Colonic mucosa (tissue), 4 donors: ENCODE measurements around the gene ELF2. TPM values are rescaled to one million over a fixed set of nuclear protein-coding genes. Genes with fewer than 3 reads are reported as not detected.
"Not testable (repeated sequence)": the region's sequence is repeated elsewhere in the genome, so short reads cannot be mapped to it uniquely, and the experiment has no call there.

Source experiments
- DNase-seq: peaks from one replicate; pipeline ENCODE4 v3.0.0-alpha.2; 2020
- H3K27ac ChIP-seq: fragments of 200-600 bp; one replicate; pipeline ENCODE4 v1.8.0; 2021
- H3K27me3 ChIP-seq: fragments of 200-600 bp; one replicate; pipeline ENCODE4 v1.8.0; 2021
- H3K36me3 ChIP-seq: fragments of 200-600 bp; one replicate; pipeline ENCODE4 v1.8.0; 2021
- H3K4me1 ChIP-seq: fragments of 200-600 bp; one replicate; pipeline ENCODE4 v1.8.0; 2021; ENCODE audit warnings: mild to moderate bottlenecking
- H3K4me3 ChIP-seq: fragments of 200-600 bp; one replicate; pipeline ENCODE4 v1.8.0; 2021
- H3K9ac ChIP-seq, 2 donors: one replicate each; pipeline ENCODE4 v1.7.0; 2013; ENCODE audit warnings: control low read depth in 2 of 2, low read depth in 2 of 2, low read length in 2 of 2
- H3K9me3 ChIP-seq: fragments of 200-600 bp; one replicate; pipeline ENCODE4 v1.8.0; 2021
- CTCF ChIP-seq: fragments of 200-600 bp; IDR thresholded peaks from one replicate; pipeline ENCODE4 v1.8.0; 2022; ENCODE audit warnings: antibody characterized with exemption, mild to moderate bottlenecking
- intact Hi-C: fragments of 100-400 bp; cut with DNase I; formaldehyde crosslinking; loops from one replicate; pipeline ENCODE4 v1.14.1; 2022
- total RNA-seq, 2 donors: library from RNA; stranded (reverse); fragmentation: NEBNext Ultra II Directional in 1 of 2; extraction: Animal tissue kit (Norgen Biotek cat#: 25700) in 1 of 2; gene quantifications; one replicate each; pipeline ENCODE4 v1.2.1, GENCODE V29; 2021
- donor health status: healthy.
- donor health status: DM: no; HTN: no; CAD: no.
- donor health status: DM: no; HTN: no; CAD: no.

ELF2 gene
- total RNA-seq, 2 donors from 2014 or later = 30.0 to 40.0 TPM

GRCh38 chr4:139207873-139208403, 30.9 kb upstream of the ELF2 start:
- Histone ChIP-seq H3K9ac (no peak overlapping the region), H3K27ac (no peak overlapping the region), H3K9me3 (no peaks in the 10 kb centered on the region), H3K27me3 (no peaks in the 10 kb centered on the region), H3K36me3 (no peaks in the 10 kb centered on the region), H3K4me1 (no peaks in the 10 kb centered on the region), H3K4me3 (no peak overlapping the region)
- DNase-seq = no peak
- TF ChIP-seq CTCF = no peak
- intact Hi-C loops = no loop called here

- DNase-seq = no peak
- intact Hi-C loops = no loop called here
- H3K9ac ChIP-seq = no peak overlapping the region
- H3K27me3 ChIP-seq = no peaks in the 10 kb centered on the region
- TF ChIP-seq CTCF = no peak
- no peak overlapping the region for H3K27ac ChIP-seq
- no peaks in the 10 kb centered on the region for H3K9me3 ChIP-seq
- no peaks in the 10 kb centered on the region for H3K36me3 ChIP-seq
- no peaks in the 10 kb centered on the region for H3K4me1 ChIP-seq
- no peak overlapping the region for H3K4me3 ChIP-seq
Measured at GRCh38 chr4:139207247-139207646, 30.2 kb upstream of the ELF2 start.

- no peak overlapping the region for H3K9ac ChIP-seq
- H3K36me3 ChIP-seq = no peaks in the 10 kb centered on the region
- DNase-seq = no peak
- H3K4me3 ChIP-seq = no peak overlapping the region
- H3K4me1 ChIP-seq = no peaks in the 10 kb centered on the region
- intact Hi-C loops = no loop called here
- no peaks in the 10 kb centered on the region for H3K9me3 ChIP-seq
- H3K27me3 ChIP-seq = no peaks in the 10 kb centered on the region
- no peak overlapping the region for H3K27ac ChIP-seq
- TF ChIP-seq CTCF = no peak
Measured at GRCh38 chr4:139202991-139203390, 26.0 kb upstream of the ELF2 start.

GRCh38 chr4:139200506-139200905, 23.5 kb upstream of the ELF2 start:
- no peak overlapping the region for H3K27ac ChIP-seq
- H3K4me1 ChIP-seq = no peaks in the 10 kb centered on the region
- DNase-seq = no peak
- no peaks in the 10 kb centered on the region for H3K27me3 ChIP-seq
- intact Hi-C loops = no loop called here
- H3K9me3 ChIP-seq = no peaks in the 10 kb centered on the region
- no peak for TF ChIP-seq CTCF
- no peaks in the 10 kb centered on the region for H3K36me3 ChIP-seq
- no peak overlapping the region for H3K9ac ChIP-seq
- no peak overlapping the region for H3K4me3 ChIP-seq

- DNase-seq = no peak
- Histone ChIP-seq H3K36me3 (no peaks in the 10 kb centered on the region), H3K27me3 (no peaks in the 10 kb centered on the region), H3K9ac (no peak overlapping the region), H3K4me3 (no peak overlapping the region), H3K9me3 (no peaks in the 10 kb centered on the region), H3K27ac (no peak overlapping the region), H3K4me1 (no peaks in the 10 kb centered on the region)
- no peak for TF ChIP-seq CTCF
- intact Hi-C loops = no loop called here
Measured at GRCh38 chr4:139200102-139200501, 23.1 kb upstream of the ELF2 start.

GRCh38 chr4:139197214-139197613, 20.2 kb upstream of the ELF2 start:
- H3K4me3 ChIP-seq, H3K27me3 ChIP-seq, DNase-seq, H3K9me3 ChIP-seq, H3K9ac ChIP-seq, H3K4me1 ChIP-seq, H3K27ac ChIP-seq, H3K36me3 ChIP-seq, intact Hi-C loops: not testable (repeated sequence)
